ENCODE data around the gene ACSF2.
A peak's percentile ranks its signal among the peaks of the same experiment; 100 is the strongest.

Gene ACSF2

GRCh38 chr17:50458701-50459676, 33.0 kb downstream of the ACSF2 start:
- Histone ChIP-seq H3K4me1 (ENCODE audit: insufficient read depth, poor library complexity, severe bottlenecking) (peaks cover 19% of the 10 kb centered on the region), H3K4me3 (ENCODE audit: severe bottlenecking) (no peak overlapping the region), H3K27me3 (ENCODE audit: insufficient read depth, poor library complexity, severe bottlenecking) (no peaks in the 10 kb centered on the region), H3K36me3 (ENCODE audit: low read depth) (peaks cover 32% of the 10 kb centered on the region), H3K27ac (ENCODE audit: poor library complexity, severe bottlenecking) (no peak overlapping the region), H3K9me3 (ENCODE audit: severe bottlenecking) (no peaks in the 10 kb centered on the region)
- DNase-seq (ENCODE audit: low spot score) = peak; percentile 50
- peak; percentile 68 for ATAC-seq (ENCODE audit: low read depth)
- TF ChIP-seq CTCF (IDR thresholded peaks at IDR 0.05; ENCODE audit: poor library complexity, severe bottlenecking) = no peak

DNA sequence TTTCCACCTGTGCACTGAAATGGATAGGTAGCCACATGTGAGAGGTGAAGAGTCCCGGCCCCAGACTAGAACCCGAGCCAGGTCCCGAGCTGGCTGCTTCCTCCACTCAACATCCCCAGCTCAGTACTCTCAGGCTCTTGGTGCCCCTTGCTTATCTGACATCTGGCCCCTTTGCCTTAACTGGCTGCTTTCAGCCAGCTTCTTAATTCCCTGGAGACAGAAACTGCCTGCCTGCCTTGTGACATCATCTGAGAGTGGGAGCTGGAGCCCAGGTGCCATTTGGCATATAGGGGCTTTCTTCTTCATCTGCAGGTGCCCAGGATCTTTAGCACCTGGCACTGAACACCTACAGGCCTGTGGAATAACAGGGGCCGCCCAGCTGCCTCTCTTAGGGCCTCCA, 33.7 kb downstream of the ACSF2 start:
- no peak for TF ChIP-seq CTCF (IDR thresholded peaks at IDR 0.05; ENCODE audit: poor library complexity, severe bottlenecking)
- H3K4me1 ChIP-seq (ENCODE audit: insufficient read depth, poor library complexity, severe bottlenecking) = peaks cover 17% of the 10 kb centered on the region
- H3K27ac ChIP-seq (ENCODE audit: poor library complexity, severe bottlenecking) = no peak overlapping the region
- DNase-seq (ENCODE audit: low spot score) = peak; percentile 30
- H3K4me3 ChIP-seq (ENCODE audit: severe bottlenecking) = no peak overlapping the region
- ATAC-seq (ENCODE audit: low read depth) = no peak
- no peaks in the 10 kb centered on the region for H3K9me3 ChIP-seq (ENCODE audit: severe bottlenecking)
- no peaks in the 10 kb centered on the region for H3K27me3 ChIP-seq (ENCODE audit: insufficient read depth, poor library complexity, severe bottlenecking)
- peaks cover 28% of the 10 kb centered on the region for H3K36me3 ChIP-seq (ENCODE audit: low read depth)

DNA sequence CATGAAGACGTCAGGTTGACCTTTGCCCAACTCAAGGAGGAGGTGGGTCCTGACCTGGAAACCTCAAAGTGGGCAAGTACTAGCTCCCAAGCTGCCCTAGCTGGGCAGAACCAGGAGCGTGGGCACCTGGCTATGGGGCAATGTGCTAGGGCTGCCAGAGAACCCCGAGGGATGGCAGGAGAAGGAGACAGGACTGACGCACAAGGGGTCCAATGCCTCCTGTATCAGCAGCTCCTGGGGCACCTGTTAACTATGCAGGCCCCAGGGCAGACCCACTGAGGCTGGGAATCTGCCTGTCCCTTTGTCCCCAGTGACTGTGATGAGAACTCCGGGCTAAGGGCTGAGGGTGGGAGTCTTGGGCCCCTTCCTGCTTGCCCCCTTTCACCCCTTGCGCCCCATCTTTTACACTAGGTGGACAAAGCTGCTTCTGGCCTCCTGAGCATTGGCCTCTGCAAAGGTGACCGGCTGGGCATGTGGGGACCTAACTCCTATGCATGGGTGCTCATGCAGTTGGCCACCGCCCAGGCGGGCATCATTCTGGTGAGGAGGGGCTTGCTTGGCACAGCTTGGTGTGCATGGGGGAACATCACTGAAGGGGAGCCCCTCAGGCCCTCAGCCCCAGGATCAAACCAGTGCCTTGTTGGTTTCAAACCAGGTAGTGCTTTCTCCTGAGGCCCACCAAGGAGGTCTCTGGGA, 35.0 kb downstream of the ACSF2 start:
- ATAC-seq (ENCODE audit: low read depth) (no peak), DNase-seq (ENCODE audit: low spot score) (no peak)
- H3K4me3 ChIP-seq (ENCODE audit: severe bottlenecking) = no peak overlapping the region
- TF ChIP-seq CTCF (IDR thresholded peaks at IDR 0.05; ENCODE audit: poor library complexity, severe bottlenecking) = no peak
- H3K4me1 ChIP-seq (ENCODE audit: insufficient read depth, poor library complexity, severe bottlenecking) = peaks cover 14% of the 10 kb centered on the region
- peaks cover 20% of the 10 kb centered on the region for H3K36me3 ChIP-seq (ENCODE audit: low read depth)
- no peaks in the 10 kb centered on the region for H3K27me3 ChIP-seq (ENCODE audit: insufficient read depth, poor library complexity, severe bottlenecking)
- no peak overlapping the region for H3K27ac ChIP-seq (ENCODE audit: poor library complexity, severe bottlenecking)
- no peaks in the 10 kb centered on the region for H3K9me3 ChIP-seq (ENCODE audit: severe bottlenecking)

GRCh38 chr17:50461550-50462132, 35.6 kb downstream of the ACSF2 start:
- TF ChIP-seq CTCF (IDR thresholded peaks at IDR 0.05; ENCODE audit: poor library complexity, severe bottlenecking) = no peak
- ATAC-seq (ENCODE audit: low read depth) = no peak

More at GRCh38 chr17:50461550-50462132, 35.6 kb downstream of the ACSF2 start:
- Histone ChIP-seq H3K4me1 (ENCODE audit: insufficient read depth, poor library complexity, severe bottlenecking) (peaks cover 14% of the 10 kb centered on the region), H3K36me3 (ENCODE audit: low read depth) (peaks cover 16% of the 10 kb centered on the region), H3K4me3 (ENCODE audit: severe bottlenecking) (no peak overlapping the region), H3K27me3 (ENCODE audit: insufficient read depth, poor library complexity, severe bottlenecking) (no peaks in the 10 kb centered on the region), H3K9me3 (ENCODE audit: severe bottlenecking) (no peaks in the 10 kb centered on the region), H3K27ac (ENCODE audit: poor library complexity, severe bottlenecking) (no peak overlapping the region)
- DNase-seq (ENCODE audit: low spot score) = no peak

Data from RWPE2 (cell line).